HCT116 (cell line): ENCODE data around the gene STX5. TPM values are rescaled to one million over a fixed set of nuclear protein-coding genes. Genes with fewer than 3 reads are reported as not detected.
"Not testable (repeated sequence)": the region's sequence is repeated elsewhere in the genome, so short reads cannot be mapped to it uniquely, and the experiment has no call there.

Experiments
- ATAC-seq: fragments of 200-7000 bp; cut with Tn5 transposase; 2 replicates; pipeline ENCODE4 v1.9.1; 2020; ENCODE audit warnings: mild to moderate bottlenecking, moderate library complexity
- BruUV-seq: library from RNA; stranded (reverse); fragments of 400-500 nt; replicated peaks from 2 replicates; lab custom pipeline; 2021; lab: Mats Ljungman, UMichigan
- CTCF ChIA-PET: fragments of 300-600 bp; sonication (Branson Sonifier 250); formaldehyde crosslinking; loops from one replicate; lab custom pipeline; 2021; ENCODE audit warnings: antibody characterized with exemption; lab: Charles Lee
- POLR2A ChIA-PET: fragments of 300-600, 350-600 bp; sonication (Branson Sonifier 250); formaldehyde crosslinking; loops from one replicate; lab custom pipeline; 2021; ENCODE audit warnings: antibody characterized with exemption; lab: Charles Lee
- RAD21 ChIA-PET, 2 experiments: fragments of 300-600 bp; sonication (Branson Sonifier 250); formaldehyde crosslinking; loops; one replicate each; lab custom pipeline; 2023; ENCODE audit warnings: low total read pairs in 2 of 2; ENCODE audit not compliant: uncharacterized antibody in 2 of 2, unreplicated experiment in 2 of 2, low non-redundant PET in 1 of 2; lab: Charles Lee
- DNase-seq: peaks from one replicate; pipeline ENCODE4 v3.0.0-alpha.2; 2010; ENCODE audit warnings: low read depth, low spot score
- H2AFZ ChIP-seq: fragments of 200-600 bp; shearing (Covaris generic), sonication (generic); 2 replicates; pipeline ENCODE4 v1.6.1; 2017; ENCODE audit warnings: low read depth, mixed run types, mixed read lengths, antibody characterized with exemption, low read length; ENCODE audit not compliant: poor library complexity, severe bottlenecking
- H3K27ac ChIP-seq: 2 replicates; pipeline ENCODE4 v1.5.1; 2012; ENCODE audit warnings: low read depth, low read length
- H3K27me3 ChIP-seq: fragments of 200-600 bp; sonication (generic); 2 replicates; pipeline ENCODE4 v1.6.1; 2016; ENCODE audit warnings: mixed run types, low read length, mixed read lengths; ENCODE audit not compliant: insufficient read depth
- H3K36me3 ChIP-seq, 2 experiments: fragments of 200-500 bp in 1 of 2; fragments of 200-600 bp in 1 of 2; sonication (Bioruptor generic) in 1 of 2; sonication (generic) in 1 of 2; 2 replicates each; pipeline versions ENCODE4 v1.5.1 to v1.6.1; 2014 to 2016; ENCODE audit warnings: low read length in 2 of 2, inconsistent platforms in 1 of 2, mixed read lengths in 1 of 2, mixed run types in 1 of 2; ENCODE audit not compliant: insufficient read depth in 2 of 2, control insufficient read depth in 1 of 2
- H3K4me1 ChIP-seq, 2 experiments: fragments of 200-600 bp in 1 of 2; sonication (generic) in 1 of 2; 2 replicates each; pipeline versions ENCODE4 v1.5.1 to v1.6.1; 2012 to 2017; ENCODE audit warnings: low read length in 2 of 2, inconsistent platforms in 1 of 2, mild to moderate bottlenecking in 1 of 2, mixed read lengths in 1 of 2, mixed run types in 1 of 2, moderate library complexity in 1 of 2; ENCODE audit not compliant: insufficient read depth in 2 of 2, control insufficient read depth in 1 of 2
- H3K4me2 ChIP-seq: fragments of 200-600 bp; sonication (generic); 2 replicates; pipeline ENCODE4 v1.6.1; 2017; ENCODE audit warnings: mixed run types, low read length, mixed read lengths
- H3K4me3 ChIP-seq, 2 experiments: fragments of 200-600 bp in 1 of 2; sonication (generic) in 1 of 2; replicated peaks in 1 of 2; 2 replicates each; pipeline ENCODE4 v1.5.1; 2011 to 2016; ENCODE audit warnings: low read length in 2 of 2, control low read depth in 1 of 2, low read depth in 1 of 2, mild to moderate bottlenecking in 1 of 2, mixed read lengths in 1 of 2, mixed run types in 1 of 2
- H3K79me2 ChIP-seq: fragments of 200-600 bp; sonication (generic); 2 replicates; pipeline ENCODE4 v1.6.1; 2017; ENCODE audit warnings: mild to moderate bottlenecking, mixed run types, low read length, moderate library complexity, mixed read lengths; ENCODE audit not compliant: insufficient read depth
- H3K9ac ChIP-seq: fragments of 200-600 bp; sonication (generic); 2 replicates; pipeline ENCODE4 v1.6.1; 2016; ENCODE audit warnings: low read length, mixed read lengths
- H3K9me2 ChIP-seq: fragments of 200-600 bp; sonication (generic), shearing (Covaris generic); 2 replicates; pipeline ENCODE4 v1.6.1; 2017; ENCODE audit warnings: mixed run types, mild to moderate bottlenecking, moderate library complexity; ENCODE audit not compliant: insufficient read depth
- H3K9me3 ChIP-seq, 2 experiments: fragments of 200-500 bp in 1 of 2; fragments of 200-600 bp in 1 of 2; sonication (Bioruptor generic) in 1 of 2; sonication (generic) in 1 of 2; 2 replicates each; pipeline ENCODE4 v1.6.1; 2014 to 2017; ENCODE audit warnings: low read length in 2 of 2, mixed read lengths in 2 of 2, inconsistent platforms in 1 of 2, low read depth in 1 of 2, mild to moderate bottlenecking in 1 of 2, mixed run types in 1 of 2, moderate library complexity in 1 of 2; ENCODE audit not compliant: control insufficient read depth in 1 of 2, insufficient read depth in 1 of 2
- H4K20me1 ChIP-seq: fragments of 200-600 bp; sonication (generic), shearing (Covaris generic); 2 replicates; pipeline ENCODE4 v1.6.1; 2017; ENCODE audit warnings: mixed run types, mild to moderate bottlenecking, moderate library complexity; ENCODE audit not compliant: insufficient read depth
- EGR1 ChIP-seq: IDR thresholded peaks from 2 replicates; pipeline ENCODE4 v1.6.1; 2012; ENCODE audit warnings: low read depth
- EZH2 ChIP-seq: fragments of 200-600 bp; sonication (generic); IDR thresholded peaks from 2 replicates; pipeline ENCODE4 v1.6.1; 2017; ENCODE audit warnings: antibody characterized with exemption, mixed run types
- POLR2A ChIP-seq: IDR thresholded peaks from 2 replicates; pipeline ENCODE4 v1.7.0; 2011; ENCODE audit warnings: borderline replicate concordance; ENCODE audit not compliant: insufficient read depth, insufficient read length; ENCODE audit errors: extremely low read depth
- ZNF274 ChIP-seq: fragments of 200-500 bp; sonication (Bioruptor generic); IDR thresholded peaks from 2 replicates; pipeline ENCODE4 v1.6.1; 2014; ENCODE audit warnings: mild to moderate bottlenecking, low read depth, low read length, inconsistent platforms
- intact Hi-C: fragments of 100-400 bp; cut with micrococcal nuclease; formaldehyde crosslinking; loops from 2 replicates; pipeline ENCODE4 v1.10.0; 2022
- total RNA-seq: library from RNA; stranded (reverse); gene quantifications from one replicate; pipeline ENCODE4 v1.2.1, GENCODE V29; 2021; ENCODE audit not compliant: unreplicated experiment
- TF ChIP-seq, protein P1 (sequence below): IDR thresholded peaks from 2 replicates; pipeline ENCODE4 v1.6.1; 2012
- TF ChIP-seq, protein P2 (sequence below), 3 experiments: fragments of 200-600 bp in 1 of 3; sonication (generic) in 1 of 3; IDR thresholded peaks in 2 of 3; conservative IDR thresholded peaks in 1 of 3; 2 replicates each; pipeline ENCODE4 v1.5.1; 2012 to 2017; ENCODE audit warnings: low read depth in 2 of 3, low read length in 2 of 3, antibody characterized with exemption in 1 of 3, borderline replicate concordance in 1 of 3, control low read depth in 1 of 3, mild to moderate bottlenecking in 1 of 3, mixed read lengths in 1 of 3, mixed run types in 1 of 3, moderate library complexity in 1 of 3; ENCODE audit not compliant: insufficient read depth in 1 of 3

Gene STX5
- total RNA-seq, 1 experiment from 2014 or later: 29.5 TPM

- not testable (repeated sequence) for H3K4me3 ChIP-seq, H2AFZ ChIP-seq, BruUV-seq, H3K9ac ChIP-seq, H3K9me3 ChIP-seq, DNase-seq, H4K20me1 ChIP-seq, H3K27me3 ChIP-seq, H3K9me2 ChIP-seq, ATAC-seq
- Histone ChIP-seq H3K4me2 (peak overlapping the region; percentile 42), H3K36me3 (peaks cover 0 to 21% of the 10 kb centered on the region in 2 experiments; a peak in 3 of 4 replicates), H3K27ac (peak overlapping the region; percentile 44), H3K79me2 (peaks cover 98% of the 10 kb centered on the region), H3K4me1 (peaks cover 25 to 34% of the 10 kb centered on the region in 2 experiments)
- RAD21 ChIA-PET: interaction anchor here (0.7 kb wide), 2 partner anchors 106 to 166 kb away, joined by 4 to 5 read pairs; no protein-coding TSS in a partner anchor
- POLR2A ChIA-PET: interaction anchor here (0.7 to 4.9 kb wide), 7 partner anchors 8 to 197 kb away, joined by 3 to 49 read pairs (median 5); partner anchors contain the start of genes C11orf98, STX5, TEX54 and WDR74
- intact Hi-C loops: loop anchor here (1.0 to 2.0 kb wide), 2 partner anchors 75 to 129 kb away; no protein-coding TSS in a partner anchor
- CTCF ChIA-PET: interaction anchor here (0.7 to 1.6 kb wide), 5 partner anchors 11 to 134 kb away, joined by 3 to 8 read pairs (median 5); partner anchors contain the start of genes HNRNPUL2 and TTC9C
Measured at GRCh38 chr11:62861564-62862192, 29.8 kb upstream of the STX5 start.

- Histone ChIP-seq H3K9me2 (no peaks in the 10 kb centered on the region), H3K4me1 (peaks cover 25 to 38% of the 10 kb centered on the region in 2 experiments), H3K79me2 (peaks cover 98% of the 10 kb centered on the region), H4K20me1 (peaks cover 5% of the 10 kb centered on the region; the same call in 1 of the 2 replicates), H3K4me3 (no peak overlapping the region), H3K36me3 (peaks cover 0 to 19% of the 10 kb centered on the region in 2 experiments; a peak in 2 of 4 replicates), H3K9ac (no peak overlapping the region), H3K9me3 (no peaks in the 10 kb centered on the region), H3K27ac (peak overlapping the region; percentile 44; the same call in 1 of the 2 replicates), H2AFZ (no peak overlapping the region), H3K4me2 (no peak overlapping the region), H3K27me3 (no peaks in the 10 kb centered on the region)
- POLR2A ChIA-PET: interaction anchor here (0.8 to 4.9 kb wide), 6 partner anchors 7 to 196 kb away, joined by 3 to 49 read pairs (median 6); partner anchors contain the start of genes C11orf98, STX5, TEX54 and WDR74
- intact Hi-C loops: no loop called here
- BruUV-seq: no TSS peak
- CTCF ChIA-PET: interaction anchor here (1.2 to 1.6 kb wide), 4 partner anchors 12 to 133 kb away, joined by 4 to 8 read pairs (median 6); partner anchors contain the start of genes HNRNPUL2 and TTC9C
- TF ChIP-seq EGR1 (no peak), ZNF274 (no peak), EZH2 (no peak), POLR2A (no peak)
- TF ChIP-seq, protein P1, sequence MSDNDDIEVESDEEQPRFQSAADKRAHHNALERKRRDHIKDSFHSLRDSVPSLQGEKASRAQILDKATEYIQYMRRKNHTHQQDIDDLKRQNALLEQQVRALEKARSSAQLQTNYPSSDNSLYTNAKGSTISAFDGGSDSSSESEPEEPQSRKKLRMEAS: no peak
- TF ChIP-seq, protein P2, sequence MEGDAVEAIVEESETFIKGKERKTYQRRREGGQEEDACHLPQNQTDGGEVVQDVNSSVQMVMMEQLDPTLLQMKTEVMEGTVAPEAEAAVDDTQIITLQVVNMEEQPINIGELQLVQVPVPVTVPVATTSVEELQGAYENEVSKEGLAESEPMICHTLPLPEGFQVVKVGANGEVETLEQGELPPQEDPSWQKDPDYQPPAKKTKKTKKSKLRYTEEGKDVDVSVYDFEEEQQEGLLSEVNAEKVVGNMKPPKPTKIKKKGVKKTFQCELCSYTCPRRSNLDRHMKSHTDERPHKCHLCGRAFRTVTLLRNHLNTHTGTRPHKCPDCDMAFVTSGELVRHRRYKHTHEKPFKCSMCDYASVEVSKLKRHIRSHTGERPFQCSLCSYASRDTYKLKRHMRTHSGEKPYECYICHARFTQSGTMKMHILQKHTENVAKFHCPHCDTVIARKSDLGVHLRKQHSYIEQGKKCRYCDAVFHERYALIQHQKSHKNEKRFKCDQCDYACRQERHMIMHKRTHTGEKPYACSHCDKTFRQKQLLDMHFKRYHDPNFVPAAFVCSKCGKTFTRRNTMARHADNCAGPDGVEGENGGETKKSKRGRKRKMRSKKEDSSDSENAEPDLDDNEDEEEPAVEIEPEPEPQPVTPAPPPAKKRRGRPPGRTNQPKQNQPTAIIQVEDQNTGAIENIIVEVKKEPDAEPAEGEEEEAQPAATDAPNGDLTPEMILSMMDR (IDR thresholded peaks at IDR 0.05 in 2 of 3, conservative IDR thresholded peaks at IDR 0.05 in 1 of 3; ENCODE audit: borderline replicate concordance in 1 of 3, insufficient read depth in 1 of 3, low read depth in 2 of 3, low read length in 2 of 3): no peak
- DNase-seq: no peak
- RAD21 ChIA-PET: interaction anchor here in 1 of 2 experiments (0.7 kb wide), 1 partner anchor 165 kb away, joined by 5 read pairs; no protein-coding TSS in a partner anchor
- no peak for ATAC-seq
Measured at GRCh38 chr11:62860835-62861563, 29.1 kb upstream of the STX5 start.

GRCh38 chr11:62859281-62859703 is 27.4 kb upstream of the STX5 start:
- Histone ChIP-seq H3K4me1 (peaks cover 26 to 45% of the 10 kb centered on the region in 2 experiments), H3K79me2 (peaks cover 96% of the 10 kb centered on the region), H3K36me3 (peaks cover 9 to 29% of the 10 kb centered on the region in 2 experiments)
- ATAC-seq, H2AFZ ChIP-seq, CTCF ChIA-PET, DNase-seq, H3K27ac ChIP-seq, H4K20me1 ChIP-seq, H3K4me3 ChIP-seq, H3K4me2 ChIP-seq, BruUV-seq, H3K9ac ChIP-seq, H3K9me3 ChIP-seq, H3K27me3 ChIP-seq, POLR2A ChIA-PET, RAD21 ChIA-PET, intact Hi-C loops, H3K9me2 ChIP-seq: not testable (repeated sequence)
